WTC11 (cell line): ENCODE measurements around the gene SELENOW. TPM values are rescaled to one million over a fixed set of nuclear protein-coding genes. Genes with fewer than 3 reads are reported as not detected.

Experiments used
- ATAC-seq: fragments of 200-7000 bp; cut with Tn5 transposase; 2 replicates; pipeline ENCODE4 v1.10.0; 2021; ENCODE audit warnings: mild to moderate bottlenecking, moderate library complexity
- CTCF ChIA-PET: fragments of 300-600 bp; sonication (Branson Sonifier 250); formaldehyde crosslinking; loops from one replicate; lab custom pipeline; 2021; ENCODE audit warnings: antibody characterized with exemption; lab: Charles Lee
- POLR2A ChIA-PET: fragments of 350-600 bp; sonication (Branson Sonifier 250); formaldehyde crosslinking; loops from one replicate; lab custom pipeline; 2021; ENCODE audit warnings: antibody characterized with exemption; lab: Charles Lee
- DNase-seq: peaks from one replicate; pipeline ENCODE4 v3.0.0; 2021; ENCODE audit warnings: low spot score
- H3K27ac Mint-ChIP-seq: 2 replicates; pipeline ENCODE4 v1.8.0; 2021; ENCODE audit warnings: mixed read lengths
- H3K27me3 Mint-ChIP-seq: 2 replicates; pipeline ENCODE4 v1.8.0; 2021; ENCODE audit warnings: low read depth, mild to moderate bottlenecking, moderate library complexity, mixed read lengths
- H3K36me3 Mint-ChIP-seq: 2 replicates; pipeline ENCODE4 v1.8.0; 2021; ENCODE audit warnings: mixed read lengths
- H3K4me1 Mint-ChIP-seq: 2 replicates; pipeline ENCODE4 v1.8.0; 2022; ENCODE audit warnings: mixed read lengths
- H3K4me3 Mint-ChIP-seq: 2 replicates; pipeline ENCODE4 v1.8.0; 2021; ENCODE audit warnings: mild to moderate bottlenecking, moderate library complexity, mixed read lengths
- H3K9me3 Mint-ChIP-seq: 2 replicates; pipeline ENCODE4 v1.8.0; 2021; ENCODE audit warnings: mixed read lengths
- ATF1 ChIP-seq: sonication (generic); formaldehyde crosslinking; IDR thresholded peaks from 2 replicates; pipeline ENCODE4 v1.8.1; 2023; ENCODE audit warnings: mild to moderate bottlenecking, moderate library complexity, missing genetic modification reagents
- CBFB ChIP-seq: sonication (generic); formaldehyde crosslinking; IDR thresholded peaks from 2 replicates; pipeline ENCODE4 v1.8.1; 2022; ENCODE audit warnings: mild to moderate bottlenecking, low read depth, missing genetic modification reagents
- FOXJ3 ChIP-seq: sonication (generic); formaldehyde crosslinking; IDR thresholded peaks from 2 replicates; pipeline ENCODE4 v1.9.0; 2021; ENCODE audit warnings: missing genetic modification reagents, mild to moderate bottlenecking, borderline replicate concordance
- HMGA2 ChIP-seq: fragments of 250-450 bp; sonication (Bioruptor Pico); IDR thresholded peaks from 2 replicates; pipeline ENCODE4 v1.4.0; 2021; ENCODE audit warnings: mild to moderate bottlenecking, moderate library complexity
- JUN ChIP-seq: sonication (generic); formaldehyde crosslinking; IDR thresholded peaks from 2 replicates; pipeline ENCODE4 v1.8.0; 2023; ENCODE audit warnings: mild to moderate bottlenecking, missing genetic modification reagents
- MXD4 ChIP-seq: fragments of 250-450 bp; sonication (Bioruptor Pico); IDR thresholded peaks from 2 replicates; pipeline ENCODE4 v1.8.0; 2021; ENCODE audit warnings: mild to moderate bottlenecking, moderate library complexity, borderline replicate concordance
- NFATC4 ChIP-seq: fragments of 250-450 bp; sonication (Bioruptor Pico); IDR thresholded peaks from 2 replicates; pipeline ENCODE4 v1.9.0; 2021; ENCODE audit warnings: mild to moderate bottlenecking
- NR1H2 ChIP-seq: sonication (generic); formaldehyde crosslinking; IDR thresholded peaks from 2 replicates; pipeline ENCODE4 v1.9.0; 2021; ENCODE audit warnings: mild to moderate bottlenecking, moderate library complexity, missing genetic modification reagents
- NR3C1 ChIP-seq: sonication (generic); formaldehyde crosslinking; conservative IDR thresholded peaks from 2 replicates; pipeline ENCODE4 v1.8.1; 2023; ENCODE audit warnings: low read depth, mild to moderate bottlenecking, missing genetic modification reagents
- OVOL2 ChIP-seq: fragments of 250-450 bp; sonication (Bioruptor Pico); IDR thresholded peaks from 2 replicates; pipeline ENCODE4 v1.9.0; 2021; ENCODE audit warnings: mild to moderate bottlenecking, borderline replicate concordance
- RELA ChIP-seq: sonication (generic); formaldehyde crosslinking; IDR thresholded peaks from 2 replicates; pipeline ENCODE4 v1.8.1; 2022; ENCODE audit warnings: missing genetic modification reagents, mild to moderate bottlenecking, borderline replicate concordance
- SMAD4 ChIP-seq: sonication (generic); formaldehyde crosslinking; IDR thresholded peaks from 2 replicates; pipeline ENCODE4 v1.8.0; 2022; ENCODE audit warnings: mild to moderate bottlenecking, missing genetic modification reagents
- SOX15 ChIP-seq: fragments of 250-450 bp; sonication (Bioruptor Pico); IDR thresholded peaks from 2 replicates; pipeline ENCODE4 v1.9.0; 2021; ENCODE audit warnings: mild to moderate bottlenecking
- TEAD4 ChIP-seq: sonication (generic); formaldehyde crosslinking; IDR thresholded peaks from 2 replicates; pipeline ENCODE4 v1.8.0; 2022; ENCODE audit warnings: mild to moderate bottlenecking, missing genetic modification reagents
- ZNF121 ChIP-seq: sonication (generic); formaldehyde crosslinking; IDR thresholded peaks from 2 replicates; pipeline ENCODE4 v1.8.0; 2023; ENCODE audit warnings: missing genetic modification reagents
- ZNF263 ChIP-seq: sonication (generic); formaldehyde crosslinking; IDR thresholded peaks from 2 replicates; pipeline ENCODE4 v1.8.1; 2022; ENCODE audit warnings: low read depth, mild to moderate bottlenecking, moderate library complexity, missing genetic modification reagents
- total RNA-seq: library from RNA; stranded (reverse); gene quantifications from 3 replicates; pipeline ENCODE4 v1.2.3, GENCODE V29; 2021
- TF ChIP-seq, protein P1 (sequence below): fragments of 250-450 bp; sonication (Bioruptor Pico); IDR thresholded peaks from 2 replicates; pipeline ENCODE4 v1.9.0; 2021; ENCODE audit warnings: mild to moderate bottlenecking
- TF ChIP-seq, protein P2 (sequence below): fragments of 250-450 bp; sonication (Bioruptor Pico); IDR thresholded peaks from 2 replicates; pipeline ENCODE4 v2.1.2; 2022; ENCODE audit warnings: mild to moderate bottlenecking, moderate library complexity
- TF ChIP-seq, protein P3 (sequence below): sonication (generic); formaldehyde crosslinking; IDR thresholded peaks from 2 replicates; pipeline ENCODE4 v1.8.1; 2023; ENCODE audit warnings: mild to moderate bottlenecking, missing genetic modification reagents, moderate library complexity
- TF ChIP-seq, protein P4 (sequence below): sonication (generic); formaldehyde crosslinking; IDR thresholded peaks from 2 replicates; pipeline ENCODE4 v1.8.1; 2023; ENCODE audit warnings: mild to moderate bottlenecking, missing genetic modification reagents
- TF ChIP-seq, protein P5 (sequence below): fragments of 250-450 bp; sonication (Bioruptor Pico); IDR thresholded peaks from 2 replicates; pipeline ENCODE4 v1.9.0; 2021; ENCODE audit warnings: mild to moderate bottlenecking, borderline replicate concordance
- TF ChIP-seq, protein P6 (sequence below): fragments of 250-450 bp; sonication (Bioruptor Pico); conservative IDR thresholded peaks from 2 replicates; pipeline ENCODE4 v1.9.0; 2021; ENCODE audit warnings: mild to moderate bottlenecking
- TF ChIP-seq, protein P7 (sequence below): fragments of 250-450 bp; sonication (Bioruptor Pico); IDR thresholded peaks from 2 replicates; pipeline ENCODE4 v1.9.0; 2021; ENCODE audit warnings: mild to moderate bottlenecking

Gene SELENOW
- total RNA-seq, 1 experiment from 2014 or later: 391 TPM

DNA sequence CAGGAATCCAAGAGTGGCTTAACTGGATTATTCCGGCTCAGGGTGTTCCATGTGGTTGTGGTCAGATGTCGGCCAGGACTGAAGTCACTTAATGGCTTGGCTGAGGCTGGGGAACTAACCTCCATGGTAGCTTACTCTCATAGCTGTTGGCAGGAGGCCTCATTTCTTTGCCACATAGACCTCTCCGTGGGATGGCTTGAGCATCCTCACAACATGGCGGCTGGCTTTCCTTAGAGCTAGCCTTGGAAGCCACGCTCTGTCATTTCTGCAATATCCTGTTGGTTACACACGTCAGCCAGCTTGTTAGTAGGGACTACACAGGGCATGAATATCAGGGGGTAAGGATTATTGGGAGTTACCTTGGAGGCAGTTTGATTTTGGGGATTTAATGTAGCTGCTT is 48.3 kb downstream of the SELENOW start:
- TF ChIP-seq NR1H2 (CRISPR knock-in tag): no peak
- TF ChIP-seq, protein P1, sequence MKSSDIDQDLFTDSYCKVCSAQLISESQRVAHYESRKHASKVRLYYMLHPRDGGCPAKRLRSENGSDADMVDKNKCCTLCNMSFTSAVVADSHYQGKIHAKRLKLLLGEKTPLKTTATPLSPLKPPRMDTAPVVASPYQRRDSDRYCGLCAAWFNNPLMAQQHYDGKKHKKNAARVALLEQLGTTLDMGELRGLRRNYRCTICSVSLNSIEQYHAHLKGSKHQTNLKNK: no peak
- TF ChIP-seq ATF1: no peak
- no peak for TF ChIP-seq JUN (CRISPR knock-in tag)
- TF ChIP-seq TEAD4 (CRISPR knock-in tag): no peak
- no peak for TF ChIP-seq CBFB
- TF ChIP-seq, protein P2, sequence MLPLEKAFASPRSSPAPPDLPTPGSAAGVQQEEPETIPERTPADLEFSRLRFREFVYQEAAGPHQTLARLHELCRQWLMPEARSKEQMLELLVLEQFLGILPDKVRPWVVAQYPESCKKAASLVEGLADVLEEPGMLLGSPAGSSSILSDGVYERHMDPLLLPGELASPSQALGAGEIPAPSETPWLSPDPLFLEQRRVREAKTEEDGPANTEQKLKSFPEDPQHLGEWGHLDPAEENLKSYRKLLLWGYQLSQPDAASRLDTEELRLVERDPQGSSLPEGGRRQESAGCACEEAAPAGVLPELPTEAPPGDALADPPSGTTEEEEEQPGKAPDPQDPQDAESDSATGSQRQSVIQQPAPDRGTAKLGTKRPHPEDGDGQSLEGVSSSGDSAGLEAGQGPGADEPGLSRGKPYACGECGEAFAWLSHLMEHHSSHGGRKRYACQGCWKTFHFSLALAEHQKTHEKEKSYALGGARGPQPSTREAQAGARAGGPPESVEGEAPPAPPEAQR (CRISPR knock-in tag): no peak
- TF ChIP-seq, protein P3, sequence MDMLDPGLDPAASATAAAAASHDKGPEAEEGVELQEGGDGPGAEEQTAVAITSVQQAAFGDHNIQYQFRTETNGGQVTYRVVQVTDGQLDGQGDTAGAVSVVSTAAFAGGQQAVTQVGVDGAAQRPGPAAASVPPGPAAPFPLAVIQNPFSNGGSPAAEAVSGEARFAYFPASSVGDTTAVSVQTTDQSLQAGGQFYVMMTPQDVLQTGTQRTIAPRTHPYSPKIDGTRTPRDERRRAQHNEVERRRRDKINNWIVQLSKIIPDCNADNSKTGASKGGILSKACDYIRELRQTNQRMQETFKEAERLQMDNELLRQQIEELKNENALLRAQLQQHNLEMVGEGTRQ (CRISPR knock-in tag): no peak
- TF ChIP-seq NR3C1 (CRISPR knock-in tag): no peak
- TF ChIP-seq OVOL2 (CRISPR knock-in tag): no peak
- TF ChIP-seq, protein P4, sequence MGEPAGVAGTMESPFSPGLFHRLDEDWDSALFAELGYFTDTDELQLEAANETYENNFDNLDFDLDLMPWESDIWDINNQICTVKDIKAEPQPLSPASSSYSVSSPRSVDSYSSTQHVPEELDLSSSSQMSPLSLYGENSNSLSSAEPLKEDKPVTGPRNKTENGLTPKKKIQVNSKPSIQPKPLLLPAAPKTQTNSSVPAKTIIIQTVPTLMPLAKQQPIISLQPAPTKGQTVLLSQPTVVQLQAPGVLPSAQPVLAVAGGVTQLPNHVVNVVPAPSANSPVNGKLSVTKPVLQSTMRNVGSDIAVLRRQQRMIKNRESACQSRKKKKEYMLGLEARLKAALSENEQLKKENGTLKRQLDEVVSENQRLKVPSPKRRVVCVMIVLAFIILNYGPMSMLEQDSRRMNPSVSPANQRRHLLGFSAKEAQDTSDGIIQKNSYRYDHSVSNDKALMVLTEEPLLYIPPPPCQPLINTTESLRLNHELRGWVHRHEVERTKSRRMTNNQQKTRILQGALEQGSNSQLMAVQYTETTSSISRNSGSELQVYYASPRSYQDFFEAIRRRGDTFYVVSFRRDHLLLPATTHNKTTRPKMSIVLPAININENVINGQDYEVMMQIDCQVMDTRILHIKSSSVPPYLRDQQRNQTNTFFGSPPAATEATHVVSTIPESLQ: no peak
- no peak for TF ChIP-seq SOX15 (CRISPR knock-in tag)
- TF ChIP-seq MXD4: no peak
- no peak for TF ChIP-seq ZNF263
- no peak overlapping the region for H3K27ac Mint-ChIP-seq
- H3K4me1 Mint-ChIP-seq: peaks cover 17% of the 10 kb centered on the region
- no peak for DNase-seq
- H3K27me3 Mint-ChIP-seq: peaks cover 3% of the 10 kb centered on the region; the same call in 1 of the 2 replicates
- no peaks in the 10 kb centered on the region for H3K36me3 Mint-ChIP-seq
- H3K4me3 Mint-ChIP-seq: no peak overlapping the region
- no peaks in the 10 kb centered on the region for H3K9me3 Mint-ChIP-seq
- ChIA-PET CTCF (interaction anchor here (0.6 to 4.2 kb wide), 9 partner anchors 11 to 114 kb away, joined by 3 to 28 read pairs (median 5); partner anchors contain the start of gene EHD2), POLR2A (no interaction called here)
- no peak for ATAC-seq

DNA sequence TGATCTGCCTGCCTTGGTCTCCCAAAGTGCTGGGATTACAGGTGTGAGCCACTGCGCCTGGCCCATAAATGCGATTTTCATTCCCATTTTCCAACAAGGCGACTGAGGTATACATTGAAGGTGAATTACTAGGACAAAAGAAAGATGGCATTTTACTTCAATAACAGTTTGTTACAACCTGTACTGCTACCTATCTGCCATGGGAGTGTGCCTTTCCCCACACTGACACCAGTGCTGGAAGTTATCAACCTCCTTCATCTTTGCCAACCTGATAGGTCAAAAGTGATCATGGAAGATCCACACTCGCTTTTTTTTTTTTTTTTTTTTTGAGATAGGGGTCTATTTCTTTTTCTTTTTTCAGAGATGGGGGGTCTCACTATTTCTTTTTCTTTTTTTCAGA is 54.2 kb downstream of the SELENOW start:
- H3K36me3 Mint-ChIP-seq: no peaks in the 10 kb centered on the region
- peaks cover 9% of the 10 kb centered on the region for H3K4me1 Mint-ChIP-seq
- POLR2A ChIA-PET: no interaction called here
- no peak for DNase-seq
- no peaks in the 10 kb centered on the region for H3K9me3 Mint-ChIP-seq
- H3K27me3 Mint-ChIP-seq: no peaks in the 10 kb centered on the region
- no peak for ATAC-seq
- H3K27ac Mint-ChIP-seq: no peak overlapping the region
- H3K4me3 Mint-ChIP-seq: no peak overlapping the region
- CTCF ChIA-PET: no interaction called here
- TF ChIP-seq ZNF121 (CRISPR knock-in tag): no peak
- TF ChIP-seq SMAD4: no peak
- TF ChIP-seq FOXJ3: no peak
- no peak for TF ChIP-seq SOX15 (CRISPR knock-in tag)
- TF ChIP-seq, protein P5, sequence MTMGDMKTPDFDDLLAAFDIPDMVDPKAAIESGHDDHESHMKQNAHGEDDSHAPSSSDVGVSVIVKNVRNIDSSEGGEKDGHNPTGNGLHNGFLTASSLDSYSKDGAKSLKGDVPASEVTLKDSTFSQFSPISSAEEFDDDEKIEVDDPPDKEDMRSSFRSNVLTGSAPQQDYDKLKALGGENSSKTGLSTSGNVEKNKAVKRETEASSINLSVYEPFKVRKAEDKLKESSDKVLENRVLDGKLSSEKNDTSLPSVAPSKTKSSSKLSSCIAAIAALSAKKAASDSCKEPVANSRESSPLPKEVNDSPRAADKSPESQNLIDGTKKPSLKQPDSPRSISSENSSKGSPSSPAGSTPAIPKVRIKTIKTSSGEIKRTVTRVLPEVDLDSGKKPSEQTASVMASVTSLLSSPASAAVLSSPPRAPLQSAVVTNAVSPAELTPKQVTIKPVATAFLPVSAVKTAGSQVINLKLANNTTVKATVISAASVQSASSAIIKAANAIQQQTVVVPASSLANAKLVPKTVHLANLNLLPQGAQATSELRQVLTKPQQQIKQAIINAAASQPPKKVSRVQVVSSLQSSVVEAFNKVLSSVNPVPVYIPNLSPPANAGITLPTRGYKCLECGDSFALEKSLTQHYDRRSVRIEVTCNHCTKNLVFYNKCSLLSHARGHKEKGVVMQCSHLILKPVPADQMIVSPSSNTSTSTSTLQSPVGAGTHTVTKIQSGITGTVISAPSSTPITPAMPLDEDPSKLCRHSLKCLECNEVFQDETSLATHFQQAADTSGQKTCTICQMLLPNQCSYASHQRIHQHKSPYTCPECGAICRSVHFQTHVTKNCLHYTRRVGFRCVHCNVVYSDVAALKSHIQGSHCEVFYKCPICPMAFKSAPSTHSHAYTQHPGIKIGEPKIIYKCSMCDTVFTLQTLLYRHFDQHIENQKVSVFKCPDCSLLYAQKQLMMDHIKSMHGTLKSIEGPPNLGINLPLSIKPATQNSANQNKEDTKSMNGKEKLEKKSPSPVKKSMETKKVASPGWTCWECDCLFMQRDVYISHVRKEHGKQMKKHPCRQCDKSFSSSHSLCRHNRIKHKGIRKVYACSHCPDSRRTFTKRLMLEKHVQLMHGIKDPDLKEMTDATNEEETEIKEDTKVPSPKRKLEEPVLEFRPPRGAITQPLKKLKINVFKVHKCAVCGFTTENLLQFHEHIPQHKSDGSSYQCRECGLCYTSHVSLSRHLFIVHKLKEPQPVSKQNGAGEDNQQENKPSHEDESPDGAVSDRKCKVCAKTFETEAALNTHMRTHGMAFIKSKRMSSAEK (CRISPR knock-in tag): no peak
- TF ChIP-seq, protein P6, sequence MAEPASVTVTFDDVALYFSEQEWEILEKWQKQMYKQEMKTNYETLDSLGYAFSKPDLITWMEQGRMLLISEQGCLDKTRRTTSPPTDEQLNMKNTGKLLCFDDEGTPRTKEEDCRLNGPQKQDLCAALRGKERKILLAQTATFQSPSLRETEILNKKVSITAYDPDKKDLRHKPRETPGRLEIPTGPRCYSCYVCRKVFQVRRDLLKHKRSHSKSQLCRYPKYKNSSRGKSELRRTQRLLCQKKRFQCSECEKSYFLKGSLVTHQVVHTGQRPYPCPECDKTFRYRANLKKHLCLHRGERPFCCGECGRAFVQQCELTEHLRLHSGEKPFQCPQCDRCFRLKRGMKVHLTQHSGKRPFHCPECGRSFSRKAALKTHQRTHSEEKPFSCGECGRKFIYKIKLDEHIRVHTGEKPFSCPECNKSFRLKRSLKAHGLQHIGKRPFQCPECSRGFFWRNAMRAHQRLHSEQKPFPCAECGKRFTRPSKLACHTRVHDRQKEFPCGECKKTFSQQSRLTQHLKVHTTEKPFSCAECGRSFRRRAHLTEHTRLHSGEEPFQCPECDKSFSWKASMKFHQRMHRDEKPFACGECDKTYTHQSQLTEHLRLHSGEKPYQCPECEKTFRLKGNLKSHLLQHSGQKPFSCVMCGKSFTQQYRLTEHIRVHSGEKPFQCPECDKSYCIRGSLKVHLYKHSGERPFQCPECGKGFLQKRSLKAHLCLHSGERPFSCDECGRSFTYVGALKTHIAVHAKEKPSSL (CRISPR knock-in tag): no peak
- TF ChIP-seq, protein P7, sequence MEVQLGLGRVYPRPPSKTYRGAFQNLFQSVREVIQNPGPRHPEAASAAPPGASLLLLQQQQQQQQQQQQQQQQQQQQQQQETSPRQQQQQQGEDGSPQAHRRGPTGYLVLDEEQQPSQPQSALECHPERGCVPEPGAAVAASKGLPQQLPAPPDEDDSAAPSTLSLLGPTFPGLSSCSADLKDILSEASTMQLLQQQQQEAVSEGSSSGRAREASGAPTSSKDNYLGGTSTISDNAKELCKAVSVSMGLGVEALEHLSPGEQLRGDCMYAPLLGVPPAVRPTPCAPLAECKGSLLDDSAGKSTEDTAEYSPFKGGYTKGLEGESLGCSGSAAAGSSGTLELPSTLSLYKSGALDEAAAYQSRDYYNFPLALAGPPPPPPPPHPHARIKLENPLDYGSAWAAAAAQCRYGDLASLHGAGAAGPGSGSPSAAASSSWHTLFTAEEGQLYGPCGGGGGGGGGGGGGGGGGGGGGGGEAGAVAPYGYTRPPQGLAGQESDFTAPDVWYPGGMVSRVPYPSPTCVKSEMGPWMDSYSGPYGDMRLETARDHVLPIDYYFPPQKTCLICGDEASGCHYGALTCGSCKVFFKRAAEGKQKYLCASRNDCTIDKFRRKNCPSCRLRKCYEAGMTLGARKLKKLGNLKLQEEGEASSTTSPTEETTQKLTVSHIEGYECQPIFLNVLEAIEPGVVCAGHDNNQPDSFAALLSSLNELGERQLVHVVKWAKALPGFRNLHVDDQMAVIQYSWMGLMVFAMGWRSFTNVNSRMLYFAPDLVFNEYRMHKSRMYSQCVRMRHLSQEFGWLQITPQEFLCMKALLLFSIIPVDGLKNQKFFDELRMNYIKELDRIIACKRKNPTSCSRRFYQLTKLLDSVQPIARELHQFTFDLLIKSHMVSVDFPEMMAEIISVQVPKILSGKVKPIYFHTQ (CRISPR knock-in tag): no peak
- no peak for TF ChIP-seq HMGA2 (CRISPR knock-in tag)
- TF ChIP-seq RELA (CRISPR knock-in tag): no peak
- TF ChIP-seq NFATC4 (CRISPR knock-in tag): no peak
